Activated naive CD4-positive, alpha-beta T cell (primary cell): Measurements from ENCODE around the gene CTNND2.

ENCODE experiments used
- DNase-seq, 4 experiments: peaks; one replicate each; lab custom pipeline; 2025; lab: John Stamatoyannopoulos, UW

CTNND2 gene

GRCh38 chr5:11248966-11249365 is 655.3 kb downstream of the CTNND2 start:
- no peak for DNase-seq

- no peak for DNase-seq
These were observed 657.0 kb downstream of the CTNND2 start for GRCh38 chr5:11247224-11247623.

GRCh38 chr5:11240293-11241190 is 663.7 kb downstream of the CTNND2 start:
- DNase-seq: no peak

- no peak for DNase-seq
These were observed 664.8 kb downstream of the CTNND2 start for GRCh38 chr5:11239261-11240015.

GRCh38 chr5:11234501-11234911 is 669.7 kb downstream of the CTNND2 start:
- no peak for DNase-seq

- DNase-seq: no peak
These were observed 673.4 kb downstream of the CTNND2 start for GRCh38 chr5:11230890-11231289.

GRCh38 chr5:11227064-11227463 is 677.2 kb downstream of the CTNND2 start:
- DNase-seq: no peak

GRCh38 chr5:11224436-11225187 is 679.6 kb downstream of the CTNND2 start:
- DNase-seq: no peak

- DNase-seq: no peak
These were observed 682.1 kb downstream of the CTNND2 start for GRCh38 chr5:11222169-11222568.

- DNase-seq: no peak
These were observed 689.2 kb downstream of the CTNND2 start for GRCh38 chr5:11214864-11215644.

GRCh38 chr5:11212706-11213105 is 691.5 kb downstream of the CTNND2 start:
- DNase-seq: no peak

- no peak for DNase-seq
These were observed 706.5 kb downstream of the CTNND2 start for GRCh38 chr5:11197726-11198125.

- DNase-seq: no peak
These were observed 712.6 kb downstream of the CTNND2 start for GRCh38 chr5:11191673-11192072.

GRCh38 chr5:11182441-11183080 is 721.7 kb downstream of the CTNND2 start:
- DNase-seq: no peak

- DNase-seq: no peak
These were observed 722.3 kb downstream of the CTNND2 start for GRCh38 chr5:11181940-11182339.

GRCh38 chr5:11180890-11181289 is 723.4 kb downstream of the CTNND2 start:
- no peak for DNase-seq

- no peak for DNase-seq
These were observed 726.1 kb downstream of the CTNND2 start for GRCh38 chr5:11177999-11178711.

GRCh38 chr5:11174591-11174990 is 729.7 kb downstream of the CTNND2 start:
- no peak for DNase-seq

GRCh38 chr5:11172484-11172883 is 731.8 kb downstream of the CTNND2 start:
- no peak for DNase-seq

- no peak for DNase-seq
These were observed 733.0 kb downstream of the CTNND2 start for GRCh38 chr5:11171236-11171635.
